GM19397 (cell line): Measurements from ENCODE around the gene LIN28B.
"Not testable (repeated sequence)": the region's sequence is repeated elsewhere in the genome, so short reads cannot be mapped to it uniquely, and the experiment has no call there.

Experiments
- ATAC-seq: cut with Tn5 transposase; IDR thresholded peaks from one replicate; pipeline ENCODE4 v1.9.1; 2021; ENCODE audit warnings: mild to moderate bottlenecking, moderate library complexity; ENCODE audit not compliant: unreplicated experiment

LIN28B gene

DNA sequence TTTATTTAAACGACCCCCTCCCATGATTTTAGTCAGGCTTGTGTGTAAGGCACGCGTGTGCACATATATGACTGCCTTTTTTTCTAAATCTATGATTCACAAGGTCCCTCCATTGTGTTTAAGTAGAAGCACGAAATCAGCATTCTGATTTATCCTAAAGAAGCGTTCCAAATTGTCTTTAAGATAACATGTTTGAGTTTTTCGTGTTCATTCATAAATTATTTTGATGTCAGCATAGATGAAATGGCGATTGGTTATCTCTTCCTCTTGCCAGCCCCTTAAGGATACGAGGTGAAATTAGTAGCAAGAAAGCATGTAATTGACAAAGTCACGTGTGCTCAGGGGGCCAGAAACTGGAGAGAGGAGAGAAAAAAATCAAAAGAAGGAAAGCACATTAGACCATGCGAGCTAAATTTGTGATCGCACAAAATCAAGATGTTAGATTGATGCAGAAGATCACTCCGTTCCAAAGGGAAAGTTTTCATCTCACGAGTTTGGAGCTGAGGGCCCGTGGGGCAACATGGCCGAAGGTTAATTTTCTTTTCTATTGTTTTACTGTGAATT, at the start of gene LIN28B:
LIN28B (plus strand) TSS at position 377 of the 564 bp plus-strand sequence; CDS start at position 521, 144 bp downstream.
- no peak for ATAC-seq

DNA sequence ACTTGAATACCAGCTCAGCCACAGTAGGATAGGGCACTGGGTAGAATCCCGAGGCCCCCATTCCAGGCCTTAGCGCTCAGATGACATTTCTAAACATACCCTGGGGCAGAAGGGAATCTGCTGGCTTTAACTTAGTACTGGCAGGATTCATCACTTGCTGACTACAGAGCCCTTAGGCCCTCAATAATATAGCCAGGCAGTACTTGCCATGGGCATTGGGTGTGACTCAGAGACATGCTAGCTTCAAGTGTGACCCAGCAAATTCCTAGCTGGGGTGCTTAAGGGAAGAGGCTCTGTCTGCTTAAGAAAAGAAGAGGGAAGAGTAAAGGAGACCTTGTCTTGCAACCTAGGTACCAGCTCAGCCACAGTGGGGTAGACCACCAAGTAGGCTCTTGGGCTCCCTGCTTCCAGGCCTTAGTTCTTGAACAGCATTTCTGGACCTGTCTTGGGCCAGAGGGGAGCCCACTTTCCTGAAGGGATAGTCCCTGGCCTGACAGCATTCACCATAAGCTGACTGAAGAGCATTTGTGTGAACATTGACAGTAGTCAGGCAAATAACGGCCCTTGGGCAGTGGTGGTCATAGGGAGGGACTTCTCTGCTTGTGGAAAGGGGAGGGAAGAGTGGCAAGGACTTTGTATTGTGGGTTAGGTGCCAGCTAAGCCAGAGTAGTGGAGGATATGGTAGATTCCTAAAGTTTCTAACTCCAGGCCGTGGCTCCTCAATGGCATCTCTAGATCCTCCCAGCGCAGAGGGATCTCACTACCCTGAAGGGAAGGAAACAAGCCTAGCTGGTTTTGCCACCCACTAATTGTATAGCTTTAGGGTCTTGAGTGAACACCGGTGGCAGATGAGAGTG, 48.6 kb upstream of the LIN28B start:
- ATAC-seq: no peak

- ATAC-seq: no peak
Observed at GRCh38 chr6:104908888-104909525, 47.9 kb upstream of the LIN28B start.

DNA sequence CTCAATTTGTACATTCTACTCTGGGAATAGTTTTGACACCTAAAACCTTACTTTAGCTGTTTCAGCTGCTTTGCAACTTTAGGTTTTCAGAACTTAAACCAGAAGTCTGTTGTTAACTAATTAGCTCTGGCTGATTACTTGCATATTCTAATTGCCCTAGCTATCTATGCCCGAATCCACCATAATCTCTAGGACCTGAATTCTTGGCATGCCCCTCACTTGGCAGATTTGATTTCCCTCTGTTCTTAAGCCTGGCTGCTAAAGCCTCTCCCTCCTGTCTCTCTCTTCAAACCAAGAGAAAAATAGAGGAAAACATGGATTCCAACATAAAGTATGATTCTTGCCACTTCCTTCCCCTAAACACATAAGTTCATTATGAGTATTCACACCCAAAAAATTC, 35.0 kb upstream of the LIN28B start:
- no peak for ATAC-seq

GRCh38 chr6:104928141-104928540, 28.8 kb upstream of the LIN28B start:
- ATAC-seq: no peak

GRCh38 chr6:104929353-104929752, 27.6 kb upstream of the LIN28B start:
- ATAC-seq: no peak

DNA sequence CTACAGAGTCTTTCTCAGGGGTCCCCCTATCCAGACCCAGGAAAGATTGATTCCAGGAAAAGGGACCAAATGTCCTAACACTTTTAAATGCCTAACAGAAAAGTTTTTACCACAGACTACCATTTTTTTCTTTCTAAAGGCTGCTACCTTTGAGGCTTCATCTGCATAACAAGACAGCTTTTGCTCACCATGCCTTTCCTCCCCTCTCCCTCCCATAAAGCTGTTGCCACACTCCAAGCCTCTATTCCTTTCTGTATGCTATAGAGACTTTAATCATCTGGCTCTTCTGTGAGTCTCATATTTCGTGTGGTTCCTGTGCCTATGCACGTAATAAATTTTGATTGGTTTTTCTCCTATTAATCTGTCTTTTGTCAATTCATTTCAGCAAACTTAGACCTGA, 26.0 kb upstream of the LIN28B start:
- ATAC-seq: no peak

DNA sequence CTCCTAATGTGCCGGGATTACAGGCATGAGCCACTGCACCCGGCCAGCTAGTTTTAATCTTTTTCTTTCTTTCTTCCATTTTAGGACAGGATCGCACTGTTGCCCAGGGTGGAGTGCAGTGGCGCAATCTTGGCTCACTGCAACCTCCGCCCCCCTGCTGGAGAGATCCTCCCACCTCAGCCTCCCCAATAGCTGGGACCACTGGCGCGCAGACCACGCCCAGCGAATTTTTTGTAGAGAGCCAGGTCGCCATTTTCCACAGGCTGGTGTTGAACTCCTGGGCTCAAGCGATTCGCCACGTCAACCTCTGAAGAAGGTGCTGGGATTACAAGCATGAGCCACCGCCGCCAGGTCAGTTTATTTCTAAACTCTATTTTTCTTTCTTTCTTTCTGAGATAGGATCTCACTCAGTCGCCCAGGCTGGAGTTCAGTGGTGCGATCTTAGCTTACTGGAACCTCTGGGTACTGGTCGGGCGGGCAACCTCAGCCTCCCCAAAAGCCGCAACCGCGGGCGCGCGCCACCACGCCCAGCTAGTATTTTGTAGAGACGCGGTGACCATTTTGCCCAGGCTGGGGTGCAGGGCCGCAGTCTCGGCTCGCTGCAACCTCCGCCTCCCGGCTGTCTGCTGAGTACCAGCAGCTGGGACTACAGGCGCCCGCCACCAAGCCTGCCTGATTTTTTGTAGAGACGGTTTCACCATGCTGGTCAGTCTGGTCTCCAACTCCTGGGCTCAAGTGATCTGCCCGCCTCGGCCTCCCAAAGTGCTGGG, 20.0 kb upstream of the LIN28B start:
- ATAC-seq: no peak

GRCh38 chr6:104940238-104940892, 16.5 kb upstream of the LIN28B start:
- ATAC-seq: no peak

DNA sequence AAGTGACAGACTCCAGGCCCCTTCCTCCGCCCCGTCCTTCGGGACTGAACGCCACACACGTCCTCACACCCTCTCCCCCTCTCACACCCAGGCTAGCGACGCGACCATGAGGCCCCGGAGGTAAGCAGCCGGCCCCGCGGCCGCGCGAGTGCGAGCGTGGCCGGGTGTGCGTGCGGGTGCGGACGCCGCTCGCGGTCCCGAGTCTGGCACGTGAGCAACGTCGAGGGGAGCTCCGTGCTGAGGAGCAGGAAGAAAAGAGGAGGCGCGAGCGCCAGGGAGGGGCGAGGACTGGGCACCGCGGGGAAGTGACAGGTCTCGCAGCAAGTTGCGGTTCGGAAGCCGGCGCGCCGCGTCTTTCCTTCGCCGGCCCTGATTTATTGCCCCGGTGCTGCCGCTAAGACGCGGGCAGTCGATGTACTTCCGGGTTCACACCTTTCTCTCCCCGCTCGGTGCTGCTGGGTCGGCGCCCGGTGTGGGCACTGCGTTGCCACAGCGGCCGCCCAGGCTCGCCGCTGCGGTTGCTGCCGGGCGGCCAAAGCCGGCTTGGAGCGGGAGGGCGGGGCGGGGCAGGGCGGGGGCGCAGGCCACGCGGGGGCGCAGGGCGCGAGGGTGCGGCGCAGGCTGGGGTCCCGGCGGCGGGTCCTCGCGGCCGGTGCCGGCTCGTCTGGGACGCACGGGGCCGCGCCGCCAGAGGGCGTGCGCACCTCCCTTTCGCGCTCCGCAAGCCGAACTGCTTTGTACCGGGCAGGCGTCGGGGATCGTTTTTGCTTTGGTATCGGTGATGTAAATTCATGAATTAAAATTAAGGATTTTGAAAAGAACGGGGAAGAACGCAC, 15.8 kb upstream of the LIN28B start:
- peak; percentile 73 for ATAC-seq

- ATAC-seq: no peak
Observed at GRCh38 chr6:104941729-104942091, 15.2 kb upstream of the LIN28B start.

DNA sequence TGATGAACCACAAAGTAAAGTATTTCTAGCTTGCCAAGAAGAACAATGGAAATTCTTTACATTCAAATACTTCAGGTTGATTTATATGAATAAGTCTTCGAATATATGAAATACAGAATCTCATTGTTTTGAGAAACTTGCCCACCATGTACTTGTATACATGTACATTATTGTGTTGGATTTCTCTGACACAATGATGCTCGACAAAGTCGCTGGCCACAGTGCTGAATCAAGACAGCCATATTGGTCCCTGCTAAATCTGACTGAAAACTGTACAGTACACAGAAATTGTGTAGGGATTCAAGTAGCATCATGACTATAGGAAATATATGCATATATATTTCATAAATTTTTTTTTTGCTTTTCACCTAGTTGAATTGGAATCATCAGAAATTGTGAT, 13.1 kb upstream of the LIN28B start:
- no peak for ATAC-seq

- ATAC-seq: no peak
Observed at GRCh38 chr6:104949206-104949605, 7.7 kb upstream of the LIN28B start.

DNA sequence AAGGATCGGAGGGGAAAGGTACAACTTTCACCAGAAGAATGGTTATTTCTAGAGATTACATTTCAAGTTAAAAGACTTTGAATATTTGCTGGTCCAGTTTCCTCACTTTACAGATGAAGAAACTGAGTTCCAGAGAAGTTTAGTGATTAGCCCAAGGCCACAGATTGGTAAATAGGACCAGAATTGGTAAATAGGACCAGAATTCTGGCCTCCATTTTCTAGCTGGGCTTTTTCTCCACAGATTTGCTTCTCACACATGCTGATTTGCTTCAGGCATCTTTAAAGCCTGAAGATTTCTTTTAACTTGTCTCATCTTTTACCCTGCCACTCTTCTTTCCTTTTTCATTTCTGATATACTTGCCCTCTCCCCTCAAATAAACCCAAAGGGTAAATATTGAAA, 5.2 kb upstream of the LIN28B start:
- no peak for ATAC-seq

GRCh38 chr6:104952911-104953399, 4.0 kb upstream of the LIN28B start:
- ATAC-seq: no peak

DNA sequence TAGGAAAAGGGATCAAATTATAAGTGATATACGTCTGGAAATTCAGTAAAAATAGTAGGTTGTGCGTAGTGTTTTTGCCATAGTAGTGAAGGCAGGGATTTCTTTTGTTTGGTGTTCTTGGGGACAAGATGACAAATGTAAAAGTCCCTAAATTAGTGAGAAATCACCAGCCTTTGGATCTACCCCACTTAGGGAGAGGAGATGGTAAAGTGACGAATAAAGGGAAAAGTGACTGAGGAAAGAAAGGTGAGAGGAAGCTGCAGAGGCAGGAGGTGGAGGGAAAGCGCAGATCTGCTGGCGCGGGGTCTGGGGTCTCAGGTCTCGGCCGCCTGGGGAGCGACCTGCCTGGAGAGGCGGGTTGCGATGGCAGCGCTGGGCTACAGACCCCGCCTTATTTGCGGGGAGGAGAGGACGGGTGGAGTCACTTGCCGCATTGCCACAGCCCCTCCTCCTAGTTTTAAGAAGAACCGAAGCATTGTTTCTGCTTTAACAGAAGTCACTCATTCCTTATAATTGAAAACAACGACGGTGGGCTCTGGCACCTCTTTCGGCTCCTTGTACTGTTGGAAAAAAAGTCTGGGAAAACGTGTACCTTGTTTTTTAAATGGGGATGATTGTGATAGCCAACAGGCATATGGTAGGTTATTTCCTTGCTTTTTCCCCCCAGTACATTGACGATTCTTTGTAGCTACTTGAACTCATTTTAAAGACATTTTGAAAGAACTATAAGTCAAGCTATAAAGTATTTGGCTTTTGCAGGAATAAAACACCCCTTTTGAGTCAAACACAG, 3.3 kb upstream of the LIN28B start:
- ATAC-seq: not testable (repeated sequence)

- no peak for ATAC-seq
Observed at GRCh38 chr6:104954190-104954797, 2.6 kb upstream of the LIN28B start.

DNA sequence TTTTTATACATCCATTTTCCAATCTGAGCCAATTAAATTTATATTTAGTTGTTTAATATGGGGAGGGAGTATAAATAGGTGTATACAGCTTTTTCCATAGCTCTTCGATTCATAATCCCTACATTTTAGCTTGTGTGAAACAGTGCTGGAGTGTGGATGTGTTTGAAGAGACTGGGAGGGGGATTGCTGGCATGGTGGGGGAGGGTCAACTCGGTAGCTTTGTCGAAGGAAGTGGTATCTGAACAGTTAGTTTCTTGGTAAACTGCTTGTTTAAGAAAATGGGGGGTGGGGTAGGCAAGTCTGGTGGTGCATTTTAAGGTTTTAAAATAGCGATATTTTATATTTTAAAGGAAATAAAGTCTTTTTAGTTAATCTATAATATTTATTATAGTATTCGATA, 1.4 kb upstream of the LIN28B start:
- no peak for ATAC-seq
